H9 (cell line): ENCODE measurements around the gene PRRT1B. TPM values are rescaled to one million over a fixed set of nuclear protein-coding genes. Genes with fewer than 3 reads are reported as not detected.

Source experiments
- DNase-seq: peaks from one replicate; pipeline ENCODE4 v3.0.0-alpha.2; 2017
- H2AFZ ChIP-seq: one replicate; pipeline ENCODE4 v1.6.1; 2013; ENCODE audit warnings: mild to moderate bottlenecking, low read length, control low read depth, moderate library complexity
- H2AK5ac ChIP-seq: 2 replicates; pipeline ENCODE4 v1.6.1; 2013; ENCODE audit warnings: low read length, control low read depth, mixed read lengths; ENCODE audit not compliant: insufficient read length
- H2BK120ac ChIP-seq: one replicate; pipeline ENCODE4 v1.6.1; 2013; ENCODE audit warnings: low read depth, mild to moderate bottlenecking, low read length, control low read depth, inconsistent platforms; ENCODE audit not compliant: poor library complexity, severe bottlenecking
- H2BK12ac ChIP-seq: 2 replicates; pipeline ENCODE4 v1.6.1; 2013; ENCODE audit warnings: low read length, control low read depth, mixed read lengths, low read depth; ENCODE audit not compliant: insufficient read length
- H2BK15ac ChIP-seq: 2 replicates; pipeline ENCODE4 v1.6.1; 2013; ENCODE audit warnings: low read depth, low read length, control low read depth
- H2BK20ac ChIP-seq: one replicate; pipeline ENCODE4 v1.6.1; 2013; ENCODE audit warnings: low read depth, mild to moderate bottlenecking, low read length, control low read depth, inconsistent platforms; ENCODE audit not compliant: poor library complexity, severe bottlenecking
- H2BK5ac ChIP-seq: 2 replicates; pipeline ENCODE4 v1.6.1; 2013; ENCODE audit warnings: low read length, control low read depth, mixed read lengths; ENCODE audit not compliant: insufficient read length
- H3K14ac ChIP-seq: 2 replicates; pipeline ENCODE4 v1.6.1; 2013; ENCODE audit warnings: low read length, control low read depth; ENCODE audit not compliant: insufficient read depth
- H3K18ac ChIP-seq: 2 replicates; pipeline ENCODE4 v1.6.1; 2013; ENCODE audit warnings: low read depth, mild to moderate bottlenecking, mixed read lengths, low read length, control low read depth; ENCODE audit not compliant: insufficient read length
- H3K23ac ChIP-seq: 2 replicates; pipeline ENCODE4 v1.6.1; 2013; ENCODE audit warnings: low read length, control low read depth, mixed read lengths, low read depth; ENCODE audit not compliant: insufficient read length
- H3K23me2 ChIP-seq: 2 replicates; pipeline ENCODE4 v1.6.1; 2013; ENCODE audit warnings: low read depth, mild to moderate bottlenecking, mixed read lengths, low read length, control low read depth; ENCODE audit not compliant: insufficient read length, poor library complexity, severe bottlenecking
- H3K27ac ChIP-seq: 2 replicates; pipeline ENCODE4 v1.5.1; 2013; ENCODE audit warnings: low read length, control low read depth, mixed read lengths, low read depth; ENCODE audit not compliant: insufficient read length
- H3K27me3 ChIP-seq: 2 replicates; pipeline ENCODE4 v1.6.1; 2013; ENCODE audit warnings: low read length, control low read depth, inconsistent platforms; ENCODE audit not compliant: insufficient read depth
- H3K4ac ChIP-seq: 2 replicates; pipeline ENCODE4 v1.6.1; 2013; ENCODE audit warnings: low read depth, mild to moderate bottlenecking, control low read depth, inconsistent platforms, low read length, moderate library complexity
- H3K4me1 ChIP-seq: 2 replicates; pipeline ENCODE4 v1.6.1; 2013; ENCODE audit warnings: low read length, control low read depth, inconsistent platforms; ENCODE audit not compliant: insufficient read depth
- H3K4me2 ChIP-seq: 2 replicates; pipeline ENCODE4 v1.6.1; 2013; ENCODE audit warnings: low read length, control low read depth, mixed read lengths; ENCODE audit not compliant: insufficient read length, insufficient read depth
- H3K56ac ChIP-seq: 2 replicates; pipeline ENCODE4 v1.6.1; 2013; ENCODE audit warnings: low read depth, mild to moderate bottlenecking, mixed read lengths, low read length, control low read depth; ENCODE audit not compliant: insufficient read length
- H3K79me1 ChIP-seq: 2 replicates; pipeline ENCODE4 v1.6.1; 2013; ENCODE audit warnings: low read depth, mild to moderate bottlenecking, moderate library complexity, low read length, control low read depth, inconsistent platforms; ENCODE audit not compliant: insufficient read depth, poor library complexity, severe bottlenecking
- H3K79me2 ChIP-seq: 2 replicates; pipeline ENCODE4 v1.6.1; 2013; ENCODE audit warnings: low read length, control low read depth, inconsistent platforms; ENCODE audit not compliant: insufficient read depth
- H3K9ac ChIP-seq: 2 replicates; pipeline ENCODE4 v1.6.1; 2013; ENCODE audit warnings: low read length, control low read depth, mixed read lengths; ENCODE audit not compliant: insufficient read length; ENCODE audit errors: extremely low read depth
- H3K9me3 ChIP-seq: one replicate; pipeline ENCODE4 v1.6.1; 2013; ENCODE audit warnings: low read depth, low read length, inconsistent platforms; ENCODE audit not compliant: control insufficient read depth
- H3T11ph ChIP-seq: one replicate; pipeline ENCODE4 v1.6.1; 2013; ENCODE audit warnings: mild to moderate bottlenecking, low read length, control low read depth, inconsistent platforms
- H4K20me1 ChIP-seq: one replicate; pipeline ENCODE4 v1.6.1; 2013; ENCODE audit not compliant: control insufficient read depth, insufficient read length, insufficient read depth
- H4K5ac ChIP-seq: 2 replicates; pipeline ENCODE4 v1.6.1; 2013; ENCODE audit warnings: low read depth, mild to moderate bottlenecking, mixed read lengths, low read length, control low read depth; ENCODE audit not compliant: insufficient read length
- H4K8ac ChIP-seq: replicated peaks from 2 replicates; pipeline ENCODE4 v1.6.1; 2013; ENCODE audit warnings: low read length, control low read depth, mixed read lengths, low read depth; ENCODE audit not compliant: insufficient read length
- H4K91ac ChIP-seq: 2 replicates; pipeline ENCODE4 v1.6.1; 2013; ENCODE audit warnings: low read depth, mild to moderate bottlenecking, moderate library complexity, mixed read lengths, low read length, control low read depth; ENCODE audit not compliant: insufficient read length
- H3K27ac Mint-ChIP-seq, 3 experiments: 2 replicates in 2 of 3; 3 replicates in 1 of 3; pipeline ENCODE4 v1.8.0; 2020 to 2021; ENCODE audit warnings: mixed read lengths in 3 of 3, mild to moderate bottlenecking in 1 of 3, moderate library complexity in 1 of 3
- H3K27me3 Mint-ChIP-seq: 2 replicates; pipeline ENCODE4 v1.8.0; 2021; ENCODE audit warnings: low read depth, mild to moderate bottlenecking, moderate library complexity, mixed read lengths
- H3K36me3 Mint-ChIP-seq, 3 experiments: 2 replicates in 2 of 3; 3 replicates in 1 of 3; pipeline ENCODE4 v1.8.0; 2020 to 2021; ENCODE audit warnings: low read depth in 3 of 3, mixed read lengths in 3 of 3; ENCODE audit not compliant: insufficient read depth in 1 of 3
- H3K4me1 Mint-ChIP-seq, 2 experiments: 2 replicates each; pipeline ENCODE4 v1.8.0; 2020; ENCODE audit warnings: mixed read lengths in 2 of 2
- H3K4me3 Mint-ChIP-seq, 2 experiments: 2 replicates in 1 of 2; 3 replicates in 1 of 2; pipeline ENCODE4 v1.8.0; 2020 to 2021; ENCODE audit warnings: mild to moderate bottlenecking in 2 of 2, mixed read lengths in 2 of 2, moderate library complexity in 1 of 2
- H3K9me3 Mint-ChIP-seq, 2 experiments: 2 replicates in 1 of 2; 3 replicates in 1 of 2; pipeline ENCODE4 v1.8.0; 2020; ENCODE audit warnings: mild to moderate bottlenecking in 2 of 2, mixed read lengths in 2 of 2, moderate library complexity in 1 of 2
- CTCF ChIP-seq: fragments of 200-600 bp; sonication (generic); conservative IDR thresholded peaks from 3 replicates; pipeline ENCODE4 v1.8.0; 2021; ENCODE audit warnings: antibody characterized with exemption, mild to moderate bottlenecking
- WGBS: extraction: QIAGEN DNeasy Blood & Tissue Kit; methylation state at CpG from one replicate; pipeline ENCODE4 v1.1.7; 2013; ENCODE audit warnings: missing lambda C conversion rate, low lambda C conversion rate, mixed read lengths; ENCODE audit not compliant: insufficient read length; ENCODE audit errors: extremely low coverage; 5-methylcytosine and 5-hydroxymethylcytosine counted together
- total RNA-seq: library from RNA; stranded (reverse); gene quantifications from 2 replicates; pipeline ENCODE4 v1.2.1, GENCODE V29; 2021

The PRRT1B gene
- total RNA-seq, 1 experiment from 2014 or later: 1.0 TPM

GRCh38 chr9:131521822-131522221, 23.5 kb upstream of the PRRT1B start:
- Histone ChIP-seq H3K27me3 (no peaks in the 10 kb centered on the region), H3K56ac (no peak overlapping the region), H3K4me2 (no peak overlapping the region), H3K14ac (no peak overlapping the region), H3K23me2 (no peaks in the 10 kb centered on the region), H3K27ac (no peak overlapping the region), H2BK12ac (no peak overlapping the region), H3K9me3 (no peaks in the 10 kb centered on the region), H2BK20ac (no peak overlapping the region), H3K79me2 (no peaks in the 10 kb centered on the region), H3K79me1 (no peaks in the 10 kb centered on the region), H2AFZ (no peak overlapping the region), H3K4ac (no peak overlapping the region), H4K91ac (no peak overlapping the region), H2BK120ac (no peak overlapping the region), H3T11ph (no peak overlapping the region), H3K9ac (no peak overlapping the region), H3K23ac (no peak overlapping the region), H2AK5ac (no peak overlapping the region), H4K8ac (no peak overlapping the region), H4K5ac (no peak overlapping the region), H2BK5ac (no peak overlapping the region), H3K4me1 (no peaks in the 10 kb centered on the region), H4K20me1 (no peaks in the 10 kb centered on the region), H2BK15ac (no peak overlapping the region), H3K18ac (no peak overlapping the region)
- no peak for TF ChIP-seq CTCF
- WGBS: no CpG with 5 or more reads among the region's 13 CpGs
- no peak overlapping the region for H3K4me3 Mint-ChIP-seq
- peaks cover 45 to 91% (median 84%) of the 10 kb centered on the region in 3 experiments; a peak in 6 of 7 replicates for H3K36me3 Mint-ChIP-seq
- no peak for DNase-seq
- H3K27ac Mint-ChIP-seq: no peak overlapping the region; a peak in 2 of 7 replicates
- no peaks in the 10 kb centered on the region for H3K9me3 Mint-ChIP-seq
- no peaks in the 10 kb centered on the region for H3K27me3 Mint-ChIP-seq
- H3K4me1 Mint-ChIP-seq: no peaks in the 10 kb centered on the region
